Kidney (tissue), 14 donors: ENCODE results near the gene EEFSEC. TPM values are rescaled to one million over a fixed set of nuclear protein-coding genes. Genes with fewer than 3 reads are reported as not detected.

Source experiments
- DNase-seq, 5 donors: peaks; one replicate each; pipeline ENCODE4 v3.0.0-alpha.2; 2013 to 2020
- FAIRE-seq: peaks from 2 replicates; lab custom pipeline; 2012; peaks lifted over from hg19 to GRCh38; lab: Jason Lieb, UNC
- H3K27ac ChIP-seq, 2 donors: one replicate each; pipeline ENCODE4 v1.7.0; 2013; ENCODE audit warnings: low read depth in 2 of 2, low read length in 2 of 2, inconsistent platforms in 1 of 2
- H3K27me3 ChIP-seq: one replicate; pipeline ENCODE4 v1.7.1; 2013; ENCODE audit warnings: low read length, inconsistent platforms; ENCODE audit not compliant: control insufficient read depth, insufficient read depth
- H3K36me3 ChIP-seq, 3 donors: one replicate each; pipeline versions ENCODE4 v1.7.0 to v1.7.1; 2013; ENCODE audit warnings: low read length in 3 of 3, control low read depth in 1 of 3, inconsistent platforms in 1 of 3; ENCODE audit not compliant: insufficient read depth in 3 of 3, control insufficient read depth in 2 of 3
- H3K4me1 ChIP-seq, 3 donors: one replicate each; pipeline versions ENCODE4 v1.7.0 to v1.7.1; 2013; ENCODE audit warnings: low read length in 3 of 3, inconsistent platforms in 1 of 3, low read depth in 1 of 3; ENCODE audit not compliant: control insufficient read depth in 2 of 3, insufficient read depth in 2 of 3
- H3K4me3 ChIP-seq, 3 donors: one replicate each; pipeline versions ENCODE4 v1.7.0 to v1.8.1; 2013; ENCODE audit warnings: low read length in 3 of 3, control low read depth in 1 of 3, inconsistent platforms in 1 of 3
- H3K9ac ChIP-seq, 3 donors: one replicate each; pipeline versions ENCODE4 v1.7.0 to v1.7.1; 2013; ENCODE audit warnings: low read length in 3 of 3, control low read depth in 1 of 3, inconsistent platforms in 1 of 3
- H3K9me3 ChIP-seq, 3 donors: one replicate each; pipeline versions ENCODE4 v1.7.0 to v1.7.1; 2013; ENCODE audit warnings: low read length in 3 of 3, control low read depth in 1 of 3, inconsistent platforms in 1 of 3; ENCODE audit not compliant: control insufficient read depth in 2 of 3, insufficient read depth in 1 of 3
- CTCF ChIP-seq: IDR thresholded peaks from 3 replicates; pipeline ENCODE4 v1.5.1; 2012; ENCODE audit warnings: mild to moderate bottlenecking, moderate library complexity, borderline replicate concordance; ENCODE audit not compliant: insufficient read depth; ENCODE audit errors: extremely low read depth
- intact Hi-C: fragments of 100-400 bp; cut with DNase I; formaldehyde crosslinking; loops from one replicate; pipeline ENCODE4 v1.11.1; 2022
- polyA plus RNA-seq: library from polyadenylated mRNA; stranded (reverse); fragments of 350-450 nt; fragmentation: Illumina TruSeq; extraction: RNeasy Lipid Tissue Mini Kit (QIAGEN cat#74804); gene quantifications from one replicate; pipeline ENCODE4 v1.2.3, GENCODE V29; 2014; ENCODE audit warnings: low read depth, low replicate concordance; ENCODE audit not compliant: insufficient read depth
- total RNA-seq: library from RNA; stranded (reverse); fragmentation: NEBNext Ultra II Directional; extraction: Animal tissue kit (Norgen Biotek cat#: 25700); gene quantifications from one replicate; pipeline ENCODE4 v1.2.1, GENCODE V29; 2021
- donor health status: control.
- donor health status: control.
- donor health status: control.
- donor health status: control.
- donor health status: control.
- donor health status: DM: yes; HTN: yes; CAD: no.
- donor health status: Normal renal cell carcinoma (clear cell type).

Gene EEFSEC
- total and polyA plus RNA-seq, 2 donors from 2014 or later: 15.2 to 23.2 TPM

GRCh38 chr3:128342701-128343180, 189.5 kb downstream of the EEFSEC start:
- Histone ChIP-seq H3K27ac (no peak overlapping the region), H3K4me3 (no peak overlapping the region)

GRCh38 chr3:128343287-128344051, 190.2 kb downstream of the EEFSEC start:
- Histone ChIP-seq H3K27me3 (no peaks in the 10 kb centered on the region), H3K36me3 (peaks cover 0 to 7% (median 0%) of the 10 kb centered on the region in 3 donors), H3K27ac (no peak overlapping the region), H3K9me3 (no peaks in the 10 kb centered on the region), H3K9ac (no peak overlapping the region), H3K4me1 (peaks cover under 1 to 8% (median 5%) of the 10 kb centered on the region in 3 donors), H3K4me3 (no peak overlapping the region)
- intact Hi-C loops: no loop called here
- TF ChIP-seq CTCF: no peak
- FAIRE-seq (no peak), DNase-seq (peak in 3 of 5 donors; percentile 32 to 62 (median 51))

More at GRCh38 chr3:128342701-128343180, 189.5 kb downstream of the EEFSEC start:
- no peak for TF ChIP-seq CTCF
- H3K9me3 ChIP-seq: no peaks in the 10 kb centered on the region
- H3K9ac ChIP-seq: no peak overlapping the region
- FAIRE-seq: no peak
- intact Hi-C loops: no loop called here
- no peaks in the 10 kb centered on the region for H3K27me3 ChIP-seq
- peak in 1 of 5 donors; percentile 52 for DNase-seq
- H3K4me1 ChIP-seq: peaks cover 0 to 8% (median 5%) of the 10 kb centered on the region in 3 donors
- H3K36me3 ChIP-seq: peaks cover 0 to 7% (median 0%) of the 10 kb centered on the region in 3 donors

GRCh38 chr3:128344052-128344735, 190.9 kb downstream of the EEFSEC start:
- peaks cover 4 to 12% (median 7%) of the 10 kb centered on the region in 3 donors for H3K4me1 ChIP-seq
- no peak overlapping the region for H3K4me3 ChIP-seq
- no peaks in the 10 kb centered on the region for H3K9me3 ChIP-seq
- no peaks in the 10 kb centered on the region for H3K27me3 ChIP-seq
- intact Hi-C loops: no loop called here
- DNase-seq (no peak), FAIRE-seq (no peak)
- H3K9ac ChIP-seq: no peak overlapping the region
- H3K27ac ChIP-seq: no peak overlapping the region
- peaks cover 0 to 7% (median 0%) of the 10 kb centered on the region in 3 donors for H3K36me3 ChIP-seq
- no peak for TF ChIP-seq CTCF
